Measurements from ENCODE around the gene SNRNP25. TPM values are rescaled to one million over a fixed set of nuclear protein-coding genes. Genes with fewer than 3 reads are reported as not detected.

Gene SNRNP25
- total RNA-seq: 13.8 TPM

GRCh38 chr16:53346-54236, at the start of gene SNRNP25, which contains the start of gene POLR3K:
Gene SNRNP25, plus strand, starts transcription at chr16:53828. Its CDS starts 189 bp downstream, at chr16:54017.
Gene POLR3K, minus strand, starts transcription at chr16:53608. Its CDS starts 22 bp downstream, at chr16:53586.

GRCh38 chr16:72561-73548, 19.2 kb downstream of the SNRNP25 start, which contains the start of gene RHBDF1:
Gene RHBDF1, minus strand, starts transcription at chr16:72631. Its CDS starts 7,616 bp downstream, at chr16:65015.

DNA sequence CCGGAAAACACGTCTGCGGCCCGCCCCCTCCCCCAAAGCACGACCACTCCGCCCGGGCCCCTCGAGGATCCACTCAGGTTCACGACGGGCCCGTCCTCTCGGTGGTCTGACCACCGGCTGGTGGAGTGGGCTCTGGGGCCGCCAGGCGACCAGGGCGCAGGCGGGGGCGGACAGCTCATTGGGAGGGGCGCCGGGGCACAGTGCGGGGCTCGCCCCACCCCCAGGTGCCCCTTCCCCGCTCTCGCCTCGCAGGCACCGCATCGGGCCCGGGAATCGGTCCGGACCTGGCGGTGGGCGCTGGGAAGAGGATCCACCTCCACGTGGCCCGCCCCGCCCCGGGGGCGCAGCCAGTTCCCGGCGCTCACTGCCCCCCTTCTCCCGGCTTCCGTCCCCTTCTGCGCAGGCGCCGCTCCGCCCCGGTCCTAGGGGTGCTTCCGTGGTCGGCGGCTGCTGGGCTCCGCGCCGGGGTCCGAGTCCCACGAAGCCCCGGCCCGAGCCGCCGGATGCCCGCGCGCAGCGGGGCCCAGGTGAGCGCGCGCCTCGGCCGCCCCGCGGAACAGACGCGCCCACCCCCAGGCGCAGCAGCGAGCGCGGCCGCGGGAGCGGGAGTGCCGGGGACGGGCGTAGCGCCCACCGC, 24.3 kb downstream of the SNRNP25 start, which contains the start of gene MPG:
Gene MPG (plus strand): TSS at position 419 of the 637 bp plus-strand sequence. CDS start 85 bp downstream, at position 504.

Small RNAs within 50 kb of the gene (small RNA-seq; reads per million reads assigned to genes)
- not detected for gene MIR6859-4 (ENCODE audit: low replicate concordance)
- gene Z69720.2 (ENCODE audit: low replicate concordance): not detected

Other genes starting within 250 kb of the SNRNP25 start
- gene POLR3K, start 220 bp upstream of the SNRNP25 start, total RNA-seq: 3.8 TPM
- gene RHBDF1, start 18.8 kb downstream of the SNRNP25 start, total RNA-seq: 1.6 TPM
- gene MPG, start 24.4 kb downstream of the SNRNP25 start, total RNA-seq: 33.8 TPM
- gene NPRL3, start 84.8 kb downstream of the SNRNP25 start, total RNA-seq: 21.6 TPM
- gene HBZ, start 98.8 kb downstream of the SNRNP25 start, total RNA-seq: not detected
- 7.8 TPM for gene HBM, start 112.2 kb downstream of the SNRNP25 start, total RNA-seq
- gene HBA2, start 119.0 kb downstream of the SNRNP25 start, total RNA-seq: 363 TPM
- 263 TPM for gene HBA1, start 122.9 kb downstream of the SNRNP25 start, total RNA-seq
- 4.1 TPM for gene HBQ1, start 126.6 kb downstream of the SNRNP25 start, total RNA-seq
- gene LUC7L, start 175.6 kb downstream of the SNRNP25 start, total RNA-seq: 216 TPM
- gene FAM234A, start 181.0 kb downstream of the SNRNP25 start, total RNA-seq: 22.5 TPM
- gene RGS11, start 222.1 kb downstream of the SNRNP25 start, total RNA-seq: 21.0 TPM
- gene ARHGDIG, start 226.8 kb downstream of the SNRNP25 start, total RNA-seq: 60.1 TPM
- gene PDIA2, start 229.3 kb downstream of the SNRNP25 start, total RNA-seq: 30.0 TPM